HEK293 (cell line): ENCODE data around the gene PLXND1.
"Not testable (repeated sequence)": the region's sequence is repeated elsewhere in the genome, so short reads cannot be mapped to it uniquely, and the experiment has no call there.

Experiments used
- CTCF ChIA-PET: fragments of 350-600 bp; formaldehyde crosslinking; extraction: SDS; loops from one replicate; lab custom pipeline; 2021; ENCODE audit warnings: antibody characterized with exemption; lab: Yijun Ruan, JAX
- POLR2A ChIA-PET: fragments of 300-600 bp; formaldehyde crosslinking; extraction: SDS; loops from one replicate; lab custom pipeline; 2020; ENCODE audit warnings: antibody characterized with exemption, inconsistent platforms; lab: Yijun Ruan, JAX
- H3K27ac ChIP-seq: fragments of 200-500 bp; sonication (Bioruptor generic); 2 replicates; pipeline ENCODE4 v1.5.1; 2014; ENCODE audit warnings: low read depth, low read length, control low read depth, inconsistent platforms; ENCODE audit errors: extremely low read depth
- H3K36me3 ChIP-seq, 2 experiments: fragments of 200-500 bp in 1 of 2; sonication (Bioruptor generic) in 1 of 2; 1 replicate in 1 of 2; 2 replicates in 1 of 2; pipeline ENCODE4 v1.5.1; 2014 to 2017; ENCODE audit warnings: inconsistent platforms in 2 of 2, low read length in 2 of 2; ENCODE audit not compliant: control insufficient read depth in 2 of 2, insufficient read depth in 1 of 2
- H3K4me1 ChIP-seq: fragments of 200-500 bp; sonication (Bioruptor generic); 2 replicates; pipeline ENCODE4 v1.5.1; 2014; ENCODE audit warnings: mild to moderate bottlenecking, low read length, inconsistent platforms; ENCODE audit not compliant: control insufficient read depth, insufficient read depth
- H3K4me3 ChIP-seq: 2 replicates; pipeline ENCODE4 v1.5.1; 2011; ENCODE audit warnings: low read depth, mild to moderate bottlenecking, control low read depth, low read length, moderate library complexity
- H3K9me3 ChIP-seq: fragments of 200-500 bp; sonication (Bioruptor generic); 2 replicates; pipeline ENCODE4 v1.5.1; 2014; ENCODE audit warnings: low read depth, low read length, inconsistent platforms; ENCODE audit not compliant: control insufficient read depth, insufficient read depth
- GLI4 ChIP-seq: fragments of 450-650 bp; formaldehyde crosslinking; IDR thresholded peaks from 2 replicates; pipeline ENCODE4 v1.5.1; 2016; ENCODE audit warnings: missing biosample characterization, missing genetic modification characterization
- MYNN ChIP-seq: fragments of 450-650 bp; formaldehyde crosslinking; IDR thresholded peaks from 2 replicates; pipeline ENCODE4 v1.5.1; 2016; ENCODE audit warnings: missing biosample characterization, missing genetic modification characterization, borderline replicate concordance
- REPIN1 ChIP-seq: fragments of 450-650 bp; formaldehyde crosslinking; IDR thresholded peaks from 2 replicates; pipeline ENCODE4 v1.5.1; 2017; ENCODE audit warnings: missing biosample characterization, missing genetic modification characterization, low read depth
- ZBTB1 ChIP-seq: fragments of 450-650 bp; formaldehyde crosslinking; IDR thresholded peaks from 2 replicates; pipeline ENCODE4 v1.5.1; 2016; ENCODE audit warnings: missing biosample characterization, missing genetic modification characterization
- ZIC2 ChIP-seq: fragments of 450-650 bp; formaldehyde crosslinking; IDR thresholded peaks from 2 replicates; pipeline ENCODE4 v1.5.1; 2016; ENCODE audit warnings: missing biosample characterization, missing genetic modification characterization
- ZNF157 ChIP-seq: fragments of 450-650 bp; formaldehyde crosslinking; IDR thresholded peaks from 2 replicates; pipeline ENCODE4 v1.5.1; 2016; ENCODE audit warnings: missing biosample characterization, missing genetic modification characterization
- ZNF292 ChIP-seq: fragments of 450-650 bp; formaldehyde crosslinking; IDR thresholded peaks from 2 replicates; pipeline ENCODE4 v1.5.1; 2016; ENCODE audit warnings: low read depth, missing biosample characterization, missing genetic modification characterization, borderline replicate concordance
- ZNF473 ChIP-seq: fragments of 450-650 bp; formaldehyde crosslinking; IDR thresholded peaks from 2 replicates; pipeline ENCODE4 v1.5.1; 2017; ENCODE audit warnings: missing biosample characterization, missing genetic modification characterization
- ZNF560 ChIP-seq: fragments of 450-650 bp; formaldehyde crosslinking; IDR thresholded peaks from 2 replicates; pipeline ENCODE4 v1.5.1; 2017; ENCODE audit warnings: missing biosample characterization, missing genetic modification characterization, borderline replicate concordance
- ZNF677 ChIP-seq: fragments of 450-650 bp; IDR thresholded peaks from 2 replicates; pipeline ENCODE4 v1.5.0; 2018; ENCODE audit warnings: missing biosample characterization, mild to moderate bottlenecking, missing genetic modification characterization, moderate library complexity
- ZNF747 ChIP-seq: fragments of 450-650 bp; formaldehyde crosslinking; IDR thresholded peaks from 2 replicates; pipeline ENCODE4 v1.5.1; 2016; ENCODE audit warnings: missing biosample characterization, missing genetic modification characterization
- ZNF785 ChIP-seq: fragments of 450-650 bp; formaldehyde crosslinking; IDR thresholded peaks from 2 replicates; pipeline ENCODE4 v1.5.1; 2016; ENCODE audit warnings: missing biosample characterization, missing genetic modification characterization
- TF ChIP-seq, protein P1 (sequence below): fragments of 450-650 bp; formaldehyde crosslinking; IDR thresholded peaks from 2 replicates; pipeline ENCODE4 v1.5.1; 2016; ENCODE audit warnings: missing biosample characterization, missing genetic modification characterization
- TF ChIP-seq, protein P2 (sequence below): fragments of 450-650 bp; formaldehyde crosslinking; IDR thresholded peaks from 2 replicates; pipeline ENCODE4 v1.5.1; 2016; ENCODE audit warnings: missing biosample characterization, missing genetic modification characterization
- TF ChIP-seq, protein P3 (sequence below): fragments of 450-650 bp; formaldehyde crosslinking; IDR thresholded peaks from 2 replicates; pipeline ENCODE4 v1.5.1; 2016; ENCODE audit warnings: missing biosample characterization, missing genetic modification characterization, borderline replicate concordance
- TF ChIP-seq, protein P4 (sequence below): fragments of 450-650 bp; formaldehyde crosslinking; IDR thresholded peaks from 2 replicates; pipeline ENCODE4 v1.5.1; 2016; ENCODE audit warnings: missing biosample characterization, missing genetic modification characterization, low read depth
- TF ChIP-seq, protein P5 (sequence below): fragments of 450-650 bp; formaldehyde crosslinking; conservative IDR thresholded peaks from 2 replicates; pipeline ENCODE4 v1.5.1; 2016; ENCODE audit warnings: low read depth, missing biosample characterization, missing genetic modification characterization

The PLXND1 gene

DNA sequence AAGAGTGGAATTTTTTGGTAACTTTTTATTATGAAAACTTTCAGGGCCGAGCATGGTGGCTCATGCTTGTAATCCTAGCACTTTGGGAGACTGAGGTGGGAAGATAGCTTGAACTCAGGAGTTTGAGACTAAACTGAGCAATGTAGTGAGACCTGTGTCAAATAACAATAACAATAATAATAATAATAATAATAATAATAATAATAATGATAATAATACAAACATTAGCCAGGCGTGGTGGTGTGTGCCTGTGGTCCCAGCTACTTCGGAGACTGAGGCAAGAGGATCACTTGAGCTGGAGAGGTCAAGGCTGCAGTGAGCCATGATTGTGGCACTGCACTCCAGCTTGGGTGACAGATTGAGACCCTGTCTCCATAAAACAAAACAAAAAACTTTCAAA, 60.5 kb downstream of the PLXND1 start:
- TF ChIP-seq REPIN1 (tag by site-specific recombination), result peak; percentile 81; the same call in 1 of the 2 replicates
- H3K4me1 ChIP-seq, H3K27ac ChIP-seq, H3K4me3 ChIP-seq, H3K36me3 ChIP-seq, H3K9me3 ChIP-seq, POLR2A ChIA-PET, CTCF ChIA-PET: not testable (repeated sequence)

DNA sequence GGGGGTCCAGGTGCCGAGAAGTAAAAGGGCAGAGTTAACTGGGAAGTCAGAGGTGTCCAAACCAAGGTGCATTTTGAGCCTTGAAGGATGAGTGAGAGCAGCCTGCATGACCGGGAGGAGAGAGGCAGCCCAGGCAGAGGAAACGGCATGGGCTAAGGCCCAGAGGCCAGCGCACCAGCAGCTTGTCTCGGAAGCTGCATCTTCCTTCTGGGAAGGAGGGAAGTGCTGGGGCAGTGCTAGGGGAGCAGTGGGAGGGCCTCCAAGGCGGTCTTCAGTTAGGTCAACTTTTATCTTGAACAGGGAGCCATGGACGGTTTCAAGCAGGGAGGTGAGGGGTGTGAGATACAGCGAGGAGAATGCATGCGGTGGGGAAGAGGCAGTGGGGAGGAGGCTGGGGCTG, 62.5 kb downstream of the PLXND1 start:
- Histone ChIP-seq H3K36me3 (no peaks in the 10 kb centered on the region), H3K27ac (no peak overlapping the region), H3K4me3 (no peak overlapping the region), H3K4me1 (no peaks in the 10 kb centered on the region), H3K9me3 (no peaks in the 10 kb centered on the region)
- CTCF ChIA-PET, result no interaction called here
- POLR2A ChIA-PET, result no interaction called here
- no peak for TF ChIP-seq ZNF677 (tag by site-specific recombination)
- TF ChIP-seq ZNF473, result no peak
- TF ChIP-seq MYNN (tag by site-specific recombination), result no peak
- TF ChIP-seq ZNF747, result no peak
- no peak for TF ChIP-seq ZNF785
- TF ChIP-seq, protein P1, sequence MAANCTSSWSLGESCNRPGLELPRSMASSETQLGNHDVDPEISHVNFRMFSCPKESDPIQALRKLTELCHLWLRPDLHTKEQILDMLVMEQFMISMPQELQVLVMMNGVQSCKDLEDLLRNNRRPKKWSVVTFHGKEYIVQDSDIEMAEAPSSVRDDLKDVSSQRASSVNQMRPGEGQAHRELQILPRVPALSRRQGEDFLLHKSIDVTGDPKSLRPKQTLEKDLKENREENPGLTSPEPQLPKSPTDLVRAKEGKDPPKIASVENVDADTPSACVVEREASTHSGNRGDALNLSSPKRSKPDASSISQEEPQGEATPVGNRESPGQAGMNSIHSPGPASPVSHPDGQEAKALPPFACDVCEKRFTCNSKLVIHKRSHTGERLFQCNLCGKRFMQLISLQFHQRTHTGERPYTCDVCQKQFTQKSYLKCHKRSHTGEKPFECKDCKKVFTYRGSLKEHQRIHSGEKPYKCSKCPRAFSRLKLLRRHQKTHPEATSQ (tag by site-specific recombination), result no peak
- TF ChIP-seq ZNF292 (tag by site-specific recombination), result no peak
- TF ChIP-seq, protein P2, sequence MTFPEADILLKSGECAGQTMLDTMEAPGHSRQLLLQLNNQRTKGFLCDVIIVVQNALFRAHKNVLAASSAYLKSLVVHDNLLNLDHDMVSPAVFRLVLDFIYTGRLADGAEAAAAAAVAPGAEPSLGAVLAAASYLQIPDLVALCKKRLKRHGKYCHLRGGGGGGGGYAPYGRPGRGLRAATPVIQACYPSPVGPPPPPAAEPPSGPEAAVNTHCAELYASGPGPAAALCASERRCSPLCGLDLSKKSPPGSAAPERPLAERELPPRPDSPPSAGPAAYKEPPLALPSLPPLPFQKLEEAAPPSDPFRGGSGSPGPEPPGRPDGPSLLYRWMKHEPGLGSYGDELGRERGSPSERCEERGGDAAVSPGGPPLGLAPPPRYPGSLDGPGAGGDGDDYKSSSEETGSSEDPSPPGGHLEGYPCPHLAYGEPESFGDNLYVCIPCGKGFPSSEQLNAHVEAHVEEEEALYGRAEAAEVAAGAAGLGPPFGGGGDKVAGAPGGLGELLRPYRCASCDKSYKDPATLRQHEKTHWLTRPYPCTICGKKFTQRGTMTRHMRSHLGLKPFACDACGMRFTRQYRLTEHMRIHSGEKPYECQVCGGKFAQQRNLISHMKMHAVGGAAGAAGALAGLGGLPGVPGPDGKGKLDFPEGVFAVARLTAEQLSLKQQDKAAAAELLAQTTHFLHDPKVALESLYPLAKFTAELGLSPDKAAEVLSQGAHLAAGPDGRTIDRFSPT (tag by site-specific recombination), result no peak
- TF ChIP-seq, protein P3, sequence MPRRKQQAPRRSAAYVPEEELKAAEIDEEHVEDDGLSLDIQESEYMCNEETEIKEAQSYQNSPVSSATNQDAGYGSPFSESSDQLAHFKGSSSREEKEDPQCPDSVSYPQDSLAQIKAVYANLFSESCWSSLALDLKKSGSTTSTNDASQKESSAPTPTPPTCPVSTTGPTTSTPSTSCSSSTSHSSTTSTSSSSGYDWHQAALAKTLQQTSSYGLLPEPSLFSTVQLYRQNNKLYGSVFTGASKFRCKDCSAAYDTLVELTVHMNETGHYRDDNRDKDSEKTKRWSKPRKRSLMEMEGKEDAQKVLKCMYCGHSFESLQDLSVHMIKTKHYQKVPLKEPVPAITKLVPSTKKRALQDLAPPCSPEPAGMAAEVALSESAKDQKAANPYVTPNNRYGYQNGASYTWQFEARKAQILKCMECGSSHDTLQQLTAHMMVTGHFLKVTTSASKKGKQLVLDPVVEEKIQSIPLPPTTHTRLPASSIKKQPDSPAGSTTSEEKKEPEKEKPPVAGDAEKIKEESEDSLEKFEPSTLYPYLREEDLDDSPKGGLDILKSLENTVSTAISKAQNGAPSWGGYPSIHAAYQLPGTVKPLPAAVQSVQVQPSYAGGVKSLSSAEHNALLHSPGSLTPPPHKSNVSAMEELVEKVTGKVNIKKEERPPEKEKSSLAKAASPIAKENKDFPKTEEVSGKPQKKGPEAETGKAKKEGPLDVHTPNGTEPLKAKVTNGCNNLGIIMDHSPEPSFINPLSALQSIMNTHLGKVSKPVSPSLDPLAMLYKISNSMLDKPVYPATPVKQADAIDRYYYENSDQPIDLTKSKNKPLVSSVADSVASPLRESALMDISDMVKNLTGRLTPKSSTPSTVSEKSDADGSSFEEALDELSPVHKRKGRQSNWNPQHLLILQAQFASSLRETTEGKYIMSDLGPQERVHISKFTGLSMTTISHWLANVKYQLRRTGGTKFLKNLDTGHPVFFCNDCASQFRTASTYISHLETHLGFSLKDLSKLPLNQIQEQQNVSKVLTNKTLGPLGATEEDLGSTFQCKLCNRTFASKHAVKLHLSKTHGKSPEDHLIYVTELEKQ (tag by site-specific recombination), result no peak
- TF ChIP-seq, protein P4, sequence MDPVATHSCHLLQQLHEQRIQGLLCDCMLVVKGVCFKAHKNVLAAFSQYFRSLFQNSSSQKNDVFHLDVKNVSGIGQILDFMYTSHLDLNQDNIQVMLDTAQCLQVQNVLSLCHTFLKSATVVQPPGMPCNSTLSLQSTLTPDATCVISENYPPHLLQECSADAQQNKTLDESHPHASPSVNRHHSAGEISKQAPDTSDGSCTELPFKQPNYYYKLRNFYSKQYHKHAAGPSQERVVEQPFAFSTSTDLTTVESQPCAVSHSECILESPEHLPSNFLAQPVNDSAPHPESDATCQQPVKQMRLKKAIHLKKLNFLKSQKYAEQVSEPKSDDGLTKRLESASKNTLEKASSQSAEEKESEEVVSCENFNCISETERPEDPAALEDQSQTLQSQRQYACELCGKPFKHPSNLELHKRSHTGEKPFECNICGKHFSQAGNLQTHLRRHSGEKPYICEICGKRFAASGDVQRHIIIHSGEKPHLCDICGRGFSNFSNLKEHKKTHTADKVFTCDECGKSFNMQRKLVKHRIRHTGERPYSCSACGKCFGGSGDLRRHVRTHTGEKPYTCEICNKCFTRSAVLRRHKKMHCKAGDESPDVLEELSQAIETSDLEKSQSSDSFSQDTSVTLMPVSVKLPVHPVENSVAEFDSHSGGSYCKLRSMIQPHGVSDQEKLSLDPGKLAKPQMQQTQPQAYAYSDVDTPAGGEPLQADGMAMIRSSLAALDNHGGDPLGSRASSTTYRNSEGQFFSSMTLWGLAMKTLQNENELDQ (tag by site-specific recombination), result no peak
- no peak for TF ChIP-seq GLI4 (tag by site-specific recombination)
- TF ChIP-seq ZIC2 (tag by site-specific recombination), result no peak
- TF ChIP-seq ZNF560, result no peak
- TF ChIP-seq ZBTB1 (tag by site-specific recombination), result no peak
- no peak for TF ChIP-seq ZNF157 (tag by site-specific recombination)
- TF ChIP-seq, protein P5, sequence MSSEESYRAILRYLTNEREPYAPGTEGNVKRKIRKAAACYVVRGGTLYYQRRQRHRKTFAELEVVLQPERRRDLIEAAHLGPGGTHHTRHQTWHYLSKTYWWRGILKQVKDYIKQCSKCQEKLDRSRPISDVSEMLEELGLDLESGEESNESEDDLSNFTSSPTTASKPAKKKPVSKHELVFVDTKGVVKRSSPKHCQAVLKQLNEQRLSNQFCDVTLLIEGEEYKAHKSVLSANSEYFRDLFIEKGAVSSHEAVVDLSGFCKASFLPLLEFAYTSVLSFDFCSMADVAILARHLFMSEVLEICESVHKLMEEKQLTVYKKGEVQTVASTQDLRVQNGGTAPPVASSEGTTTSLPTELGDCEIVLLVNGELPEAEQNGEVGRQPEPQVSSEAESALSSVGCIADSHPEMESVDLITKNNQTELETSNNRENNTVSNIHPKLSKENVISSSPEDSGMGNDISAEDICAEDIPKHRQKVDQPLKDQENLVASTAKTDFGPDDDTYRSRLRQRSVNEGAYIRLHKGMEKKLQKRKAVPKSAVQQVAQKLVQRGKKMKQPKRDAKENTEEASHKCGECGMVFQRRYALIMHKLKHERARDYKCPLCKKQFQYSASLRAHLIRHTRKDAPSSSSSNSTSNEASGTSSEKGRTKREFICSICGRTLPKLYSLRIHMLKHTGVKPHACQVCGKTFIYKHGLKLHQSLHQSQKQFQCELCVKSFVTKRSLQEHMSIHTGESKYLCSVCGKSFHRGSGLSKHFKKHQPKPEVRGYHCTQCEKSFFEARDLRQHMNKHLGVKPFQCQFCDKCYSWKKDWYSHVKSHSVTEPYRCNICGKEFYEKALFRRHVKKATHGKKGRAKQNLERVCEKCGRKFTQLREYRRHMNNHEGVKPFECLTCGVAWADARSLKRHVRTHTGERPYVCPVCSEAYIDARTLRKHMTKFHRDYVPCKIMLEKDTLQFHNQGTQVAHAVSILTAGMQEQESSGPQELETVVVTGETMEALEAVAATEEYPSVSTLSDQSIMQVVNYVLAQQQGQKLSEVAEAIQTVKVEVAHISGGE, result no peak
- TF ChIP-seq, all 188 proteins: peak for 0
